ENCODE measurements around the gene TNP2. TPM values are rescaled to one million over a fixed set of nuclear protein-coding genes. Genes with fewer than 3 reads are reported as not detected.

The TNP2 gene
- polyA plus RNA-seq, 1 of the 3 experiments (the other 2 are of a cell fraction), result not detected

DNA sequence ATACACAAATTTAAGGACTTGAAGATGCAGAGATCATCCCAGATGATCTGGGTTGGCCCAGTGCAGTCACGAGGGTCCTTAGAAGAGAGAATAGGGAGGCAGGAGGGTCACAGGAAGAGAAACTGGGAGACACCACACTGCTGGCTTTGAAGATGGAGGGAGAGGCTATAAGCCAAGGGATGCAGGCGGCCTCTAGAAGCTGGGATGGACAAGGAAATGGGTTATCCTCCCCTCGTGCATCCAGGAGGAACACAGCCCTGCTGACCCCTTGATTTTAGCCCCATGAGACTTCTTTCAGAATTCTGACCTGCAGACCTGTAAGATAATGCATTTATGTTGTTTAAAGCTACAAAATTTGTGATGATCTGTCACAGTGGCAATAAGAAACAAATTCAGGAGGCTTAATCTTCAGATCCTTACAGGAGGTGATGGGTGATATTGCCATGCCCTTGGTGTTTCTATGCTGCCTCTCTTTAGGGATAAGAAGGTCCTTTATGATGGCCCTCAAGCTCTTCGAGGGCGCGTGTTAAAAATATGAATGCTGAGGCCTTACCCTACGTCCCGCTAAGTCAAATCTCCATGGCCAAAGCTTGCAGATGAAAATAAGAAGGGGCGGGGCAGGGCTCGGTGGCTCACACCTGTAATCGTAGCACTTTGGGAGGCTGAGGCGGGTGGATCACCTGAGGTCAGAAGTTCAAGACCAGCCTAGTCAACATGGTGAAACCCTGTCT, 8.6 kb upstream of the TNP2 start:
- ChIA-PET POLR2A (no interaction called here), CTCF (no interaction called here)
- Histone ChIP-seq H3K36me3 (replicated peaks in 1 of 2; ENCODE audit: control insufficient read depth in 1 of 2, insufficient read depth in 2 of 2, low read length in 1 of 2) (no peaks in the 10 kb centered on the region), H3K27ac (ENCODE audit: low read depth in 2 of 2, low read length in 1 of 2) (no peak overlapping the region), H3K79me2 (ENCODE audit: insufficient read depth) (no peaks in the 10 kb centered on the region), H3F3A (replicated peaks; ENCODE audit: insufficient read depth) (no peaks in the 10 kb centered on the region), H3K9me2 (no peaks in the 10 kb centered on the region), H3K27me3 (ENCODE audit: insufficient read depth) (no peaks in the 10 kb centered on the region; the same call in none of the 2 replicates), H4K20me1 (ENCODE audit: insufficient read depth) (no peaks in the 10 kb centered on the region), H3K4me2 (no peak overlapping the region), H3K4me3 (ENCODE audit: low read depth in 2 of 2, low read length in 1 of 2) (no peak overlapping the region), H2AFZ (ENCODE audit: low read depth) (no peak overlapping the region), H3K9me3 (no peaks in the 10 kb centered on the region), H3K4me1 (ENCODE audit: control insufficient read depth in 1 of 2, insufficient read depth in 2 of 2, low read depth in 1 of 2, low read length in 1 of 2) (no peaks in the 10 kb centered on the region), H3K9ac (no peak overlapping the region)
- 76% methylated on average over 12 of the region's 12 CpGs for WGBS (ENCODE audit: low lambda C conversion rate)
- TF ChIP-seq TCF12 (IDR thresholded peaks at IDR 0.05) (no peak), FOSL2 (IDR thresholded peaks at IDR 0.05; ENCODE audit: borderline replicate concordance, low read depth) (no peak), RFX5 (IDR thresholded peaks at IDR 0.05; ENCODE audit: low read length) (no peak), CTCF (IDR thresholded peaks at IDR 0.05) (no peak), JUND (IDR thresholded peaks at IDR 0.05) (no peak), MEF2A (IDR thresholded peaks at IDR 0.05; ENCODE audit: borderline replicate concordance, low read depth) (no peak), GABPA (IDR thresholded peaks at IDR 0.05; ENCODE audit: low read depth) (no peak), NRF1 (IDR thresholded peaks at IDR 0.05; ENCODE audit: low read depth, low read length) (no peak), POLR2AphosphoS5 (IDR thresholded peaks at IDR 0.05; ENCODE audit: low read depth, low read length) (no peak), GATA2 (CRISPR knock-in tag; IDR thresholded peaks at IDR 0.05) (no peak), RAD21 (IDR thresholded peaks at IDR 0.05; ENCODE audit: low read length) (no peak), SMC3 (IDR thresholded peaks at IDR 0.05; ENCODE audit: low read depth, low read length) (no peak), NFIC (IDR thresholded peaks at IDR 0.05; ENCODE audit: borderline replicate concordance) (no peak), TAF1 (IDR thresholded peaks at IDR 0.05; ENCODE audit: borderline replicate concordance, low read depth, low read length) (no peak), TEAD4 (IDR thresholded peaks at IDR 0.05; ENCODE audit: borderline replicate concordance, insufficient read depth) (no peak)
- TF ChIP-seq, protein P1, sequence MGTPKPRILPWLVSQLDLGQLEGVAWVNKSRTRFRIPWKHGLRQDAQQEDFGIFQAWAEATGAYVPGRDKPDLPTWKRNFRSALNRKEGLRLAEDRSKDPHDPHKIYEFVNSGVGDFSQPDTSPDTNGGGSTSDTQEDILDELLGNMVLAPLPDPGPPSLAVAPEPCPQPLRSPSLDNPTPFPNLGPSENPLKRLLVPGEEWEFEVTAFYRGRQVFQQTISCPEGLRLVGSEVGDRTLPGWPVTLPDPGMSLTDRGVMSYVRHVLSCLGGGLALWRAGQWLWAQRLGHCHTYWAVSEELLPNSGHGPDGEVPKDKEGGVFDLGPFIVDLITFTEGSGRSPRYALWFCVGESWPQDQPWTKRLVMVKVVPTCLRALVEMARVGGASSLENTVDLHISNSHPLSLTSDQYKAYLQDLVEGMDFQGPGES (IDR thresholded peaks at IDR 0.05; ENCODE audit: low read depth, low read length), result no peak
- TF ChIP-seq, protein P2, sequence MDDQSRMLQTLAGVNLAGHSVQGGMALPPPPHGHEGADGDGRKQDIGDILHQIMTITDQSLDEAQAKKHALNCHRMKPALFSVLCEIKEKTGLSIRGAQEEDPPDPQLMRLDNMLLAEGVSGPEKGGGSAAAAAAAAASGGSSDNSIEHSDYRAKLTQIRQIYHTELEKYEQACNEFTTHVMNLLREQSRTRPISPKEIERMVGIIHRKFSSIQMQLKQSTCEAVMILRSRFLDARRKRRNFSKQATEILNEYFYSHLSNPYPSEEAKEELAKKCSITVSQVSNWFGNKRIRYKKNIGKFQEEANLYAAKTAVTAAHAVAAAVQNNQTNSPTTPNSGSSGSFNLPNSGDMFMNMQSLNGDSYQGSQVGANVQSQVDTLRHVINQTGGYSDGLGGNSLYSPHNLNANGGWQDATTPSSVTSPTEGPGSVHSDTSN (IDR thresholded peaks at IDR 0.05), result no peak
- no peak for DNase-seq

Data from SK-N-SH (cell line).